A549 (cell line): ENCODE results near the gene MELK. TPM values are rescaled to one million over a fixed set of nuclear protein-coding genes. Genes with fewer than 3 reads are reported as not detected.

Experiments
- ATAC-seq, 2 experiments: fragments of 200-7000 bp in 1 of 2; fragments of >200 bp in 1 of 2; cut with Nextera tagmentation in 1 of 2; cut with Tn5 transposase in 1 of 2; 3 replicates each; pipeline versions ENCODE4 v1.8.0 to v1.9.1; 2018 to 2020; ENCODE audit warnings: mild to moderate bottlenecking in 1 of 2, moderate library complexity in 1 of 2
- CTCF ChIA-PET: fragments of 300-600 bp; sonication (Branson Sonifier 250); formaldehyde crosslinking; extraction: SDS; loops from one replicate; lab custom pipeline; 2021; ENCODE audit warnings: antibody characterized with exemption, inconsistent platforms; lab: Yijun Ruan, JAX
- POLR2A ChIA-PET: fragments of 350-600 bp; formaldehyde crosslinking; extraction: SDS; loops from one replicate; lab custom pipeline; 2021; ENCODE audit warnings: antibody characterized with exemption, inconsistent platforms; lab: Yijun Ruan, JAX
- DNase-seq, 2 experiments: peaks; one replicate each; pipeline versions ENCODE4 v3.0.0 to v3.0.0-alpha.2; 2011 to 2016; ENCODE audit warnings: low read depth in 1 of 2, low spot score in 1 of 2
- FAIRE-seq: peaks from 2 replicates; lab custom pipeline; 2011; peaks lifted over from hg19 to GRCh38; lab: Jason Lieb, UNC
- H3K27ac ChIP-seq, 2 experiments: fragments of >200 bp; sonication (Bioruptor Twin); formaldehyde crosslinking; 3 replicates each; pipeline ENCODE4 v1.5.1; 2016 to 2017
- H3K4me1 ChIP-seq: fragments of >200 bp; sonication (Bioruptor Twin); formaldehyde crosslinking; 3 replicates; pipeline ENCODE4 v1.6.1; 2016
- H3K4me2 ChIP-seq: fragments of >200 bp; sonication (Bioruptor Twin); formaldehyde crosslinking; 3 replicates; pipeline ENCODE4 v1.6.1; 2016
- H3K4me3 ChIP-seq: fragments of >200 bp; sonication (Bioruptor Twin); formaldehyde crosslinking; 3 replicates; pipeline ENCODE4 v1.5.1; 2016
- H3K9me3 ChIP-seq: fragments of >200 bp; sonication (Bioruptor Twin); formaldehyde crosslinking; 3 replicates; pipeline ENCODE4 v1.6.1; 2016
- CEBPB ChIP-seq, 2 experiments: fragments of >200 bp in 1 of 2; sonication (Bioruptor Twin) in 1 of 2; formaldehyde crosslinking in 1 of 2; IDR thresholded peaks; 2 replicates each; pipeline ENCODE4 v1.6.1; 2012 to 2016
- CHD2 ChIP-seq: fragments of 150-350 bp; IDR thresholded peaks from 2 replicates; pipeline ENCODE4 v1.6.1; 2014; ENCODE audit warnings: low read length; ENCODE audit not compliant: partially characterized antibody
- CTCF ChIP-seq: fragments of >200 bp; sonication (Bioruptor Twin); formaldehyde crosslinking; IDR thresholded peaks from 3 replicates; pipeline ENCODE4 v1.5.1; 2016
- ELK1 ChIP-seq: fragments of 150-350 bp; IDR thresholded peaks from 2 replicates; pipeline ENCODE4 v1.6.1; 2014; ENCODE audit warnings: low read depth, mild to moderate bottlenecking, low read length
- ESRRA ChIP-seq: fragments of 150-350 bp; IDR thresholded peaks from 2 replicates; pipeline ENCODE4 v1.6.1; 2014; ENCODE audit warnings: mild to moderate bottlenecking, low read length, borderline replicate concordance
- GATA3 ChIP-seq: IDR thresholded peaks from 2 replicates; pipeline ENCODE4 v1.6.1; 2012; ENCODE audit warnings: borderline replicate concordance
- HDAC2 ChIP-seq: fragments of 200-600 bp; sonication (generic); IDR thresholded peaks from 2 replicates; pipeline ENCODE4 v1.6.1; 2016
- HES2 ChIP-seq: fragments of >200 bp; sonication (Bioruptor Twin); formaldehyde crosslinking; IDR thresholded peaks from 2 replicates; pipeline ENCODE4 v1.6.1; 2016
- HOXB5 ChIP-seq: fragments of 250-450 bp; sonication (Bioruptor Pico); IDR thresholded peaks from 2 replicates; pipeline ENCODE4 v1.5.0; 2020; ENCODE audit warnings: mild to moderate bottlenecking, moderate library complexity
- MAX ChIP-seq: IDR thresholded peaks from 2 replicates; pipeline ENCODE4 v1.6.1; 2012
- POLR2AphosphoS2 ChIP-seq: conservative IDR thresholded peaks from 2 replicates; pipeline ENCODE4 v1.6.1; 2012; ENCODE audit warnings: low read length, improper control_type of control experiment, inconsistent platforms
- RAD21 ChIP-seq, 2 experiments: fragments of >200 bp in 1 of 2; sonication (Bioruptor Twin) in 1 of 2; formaldehyde crosslinking in 1 of 2; IDR thresholded peaks in 1 of 2; conservative IDR thresholded peaks in 1 of 2; 2 replicates in 1 of 2; 3 replicates in 1 of 2; pipeline ENCODE4 v1.6.1; 2012 to 2018; ENCODE audit warnings: inconsistent platforms in 1 of 2
- RARB ChIP-seq: fragments of 250-450 bp; sonication (Bioruptor Pico); IDR thresholded peaks from 2 replicates; pipeline ENCODE4 v1.8.0; 2021; ENCODE audit warnings: mild to moderate bottlenecking, moderate library complexity
- SMC3 ChIP-seq: fragments of >200 bp; sonication (Bioruptor Twin); formaldehyde crosslinking; IDR thresholded peaks from 3 replicates; pipeline ENCODE4 v1.6.1; 2018; ENCODE audit warnings: inconsistent platforms
- TP53 ChIP-seq: fragments of 250-450 bp; sonication (Bioruptor Pico); IDR thresholded peaks from 2 replicates; pipeline ENCODE4 v1.5.0; 2021; ENCODE audit warnings: mild to moderate bottlenecking, moderate library complexity
- ZC3H11A ChIP-seq: fragments of 450-650 bp; IDR thresholded peaks from 2 replicates; pipeline ENCODE4 v1.6.1; 2014; ENCODE audit warnings: antibody characterized with exemption, mild to moderate bottlenecking
- ZFP36 ChIP-seq: fragments of 450-650 bp; IDR thresholded peaks from 2 replicates; pipeline ENCODE4 v1.6.1; 2014; ENCODE audit warnings: borderline replicate concordance; ENCODE audit not compliant: partially characterized antibody
- WGBS: methylation state at CpG from one replicate; pipeline ENCODE4 v1.1.6; 2017; ENCODE audit errors: missing lambda C conversion rate; 5-methylcytosine and 5-hydroxymethylcytosine counted together
- polyA plus RNA-seq, 4 experiments: library from polyadenylated mRNA; depleted of rRNA in 3 of 4; stranded (reverse); fragments of >200 nt; fragmentation: RNase III in 1 of 4; extraction: RNeasy Plus Mini Kit Qiagen cat#74134 plus additional on column Dnase treatment in 1 of 4; gene quantifications; 2 replicates in 3 of 4; 3 replicates in 1 of 4; pipeline ENCODE4 v1.2.3, GENCODE V29; 2011 to 2017
- TF ChIP-seq, protein P1 (sequence below): fragments of 200-600 bp; sonication (generic); IDR thresholded peaks from 2 replicates; pipeline ENCODE4 v1.6.1; 2016; ENCODE audit warnings: antibody characterized with exemption, mild to moderate bottlenecking, moderate library complexity
- TF ChIP-seq, protein P2 (sequence below): fragments of >200 bp; sonication (Bioruptor Twin); formaldehyde crosslinking; IDR thresholded peaks from 3 replicates; pipeline ENCODE4 v1.6.1; 2016

MELK gene
- polyA plus RNA-seq, 2 of the 4 experiments (the other 2 are of a cell fraction): 72.7 to 92.4 TPM

DNA sequence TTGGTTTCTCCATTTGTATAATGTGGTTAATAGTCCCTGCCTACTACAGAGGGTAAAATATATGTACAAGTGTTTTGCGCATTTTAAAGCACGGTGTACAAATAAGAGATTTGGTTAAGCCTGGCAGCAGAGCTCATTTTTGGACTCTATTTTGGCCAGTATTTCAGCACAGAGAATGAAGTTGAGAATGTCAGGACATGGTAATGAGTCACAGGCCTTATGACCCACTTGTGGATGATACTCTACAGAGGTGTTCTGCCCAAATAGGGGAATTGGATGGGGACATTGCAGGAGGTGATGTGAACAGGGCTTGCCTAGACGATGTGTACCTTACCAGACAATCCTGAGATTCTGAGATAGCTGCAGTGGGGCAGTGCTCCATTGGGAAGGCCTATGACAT lies 50.6 kb downstream of the MELK start:
- Histone ChIP-seq H3K4me2 (no peak overlapping the region), H3K4me1 (peaks cover 11% of the 10 kb centered on the region), H3K27ac (no peak overlapping the region), H3K4me3 (no peak overlapping the region), H3K9me3 (no peaks in the 10 kb centered on the region)
- CTCF ChIA-PET: interaction anchor here (0.6 to 1.8 kb wide), 5 partner anchors 9 to 109 kb away, joined by 3 to 4 read pairs (median 4); no protein-coding TSS in a partner anchor
- no peak for DNase-seq
- no peak for TF ChIP-seq MAX
- TF ChIP-seq ELK1: no peak
- no peak for TF ChIP-seq ZC3H11A
- TF ChIP-seq POLR2AphosphoS2: no peak
- no peak for TF ChIP-seq CEBPB (IDR thresholded peaks at IDR 0.05)
- no peak for TF ChIP-seq HOXB5
- no peak for TF ChIP-seq ESRRA
- TF ChIP-seq, protein P1, sequence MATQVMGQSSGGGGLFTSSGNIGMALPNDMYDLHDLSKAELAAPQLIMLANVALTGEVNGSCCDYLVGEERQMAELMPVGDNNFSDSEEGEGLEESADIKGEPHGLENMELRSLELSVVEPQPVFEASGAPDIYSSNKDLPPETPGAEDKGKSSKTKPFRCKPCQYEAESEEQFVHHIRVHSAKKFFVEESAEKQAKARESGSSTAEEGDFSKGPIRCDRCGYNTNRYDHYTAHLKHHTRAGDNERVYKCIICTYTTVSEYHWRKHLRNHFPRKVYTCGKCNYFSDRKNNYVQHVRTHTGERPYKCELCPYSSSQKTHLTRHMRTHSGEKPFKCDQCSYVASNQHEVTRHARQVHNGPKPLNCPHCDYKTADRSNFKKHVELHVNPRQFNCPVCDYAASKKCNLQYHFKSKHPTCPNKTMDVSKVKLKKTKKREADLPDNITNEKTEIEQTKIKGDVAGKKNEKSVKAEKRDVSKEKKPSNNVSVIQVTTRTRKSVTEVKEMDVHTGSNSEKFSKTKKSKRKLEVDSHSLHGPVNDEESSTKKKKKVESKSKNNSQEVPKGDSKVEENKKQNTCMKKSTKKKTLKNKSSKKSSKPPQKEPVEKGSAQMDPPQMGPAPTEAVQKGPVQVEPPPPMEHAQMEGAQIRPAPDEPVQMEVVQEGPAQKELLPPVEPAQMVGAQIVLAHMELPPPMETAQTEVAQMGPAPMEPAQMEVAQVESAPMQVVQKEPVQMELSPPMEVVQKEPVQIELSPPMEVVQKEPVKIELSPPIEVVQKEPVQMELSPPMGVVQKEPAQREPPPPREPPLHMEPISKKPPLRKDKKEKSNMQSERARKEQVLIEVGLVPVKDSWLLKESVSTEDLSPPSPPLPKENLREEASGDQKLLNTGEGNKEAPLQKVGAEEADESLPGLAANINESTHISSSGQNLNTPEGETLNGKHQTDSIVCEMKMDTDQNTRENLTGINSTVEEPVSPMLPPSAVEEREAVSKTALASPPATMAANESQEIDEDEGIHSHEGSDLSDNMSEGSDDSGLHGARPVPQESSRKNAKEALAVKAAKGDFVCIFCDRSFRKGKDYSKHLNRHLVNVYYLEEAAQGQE: no peak
- POLR2A ChIA-PET: no interaction called here
- no peak; a peak in 1 of 6 replicates for ATAC-seq
- FAIRE-seq: no peak
- WGBS: 93% methylated on average over 3 of the region's 3 CpGs

- FAIRE-seq (no peak), ATAC-seq (peak; percentile 86 to 88), DNase-seq (peak; percentile 13 to 32)
- TF ChIP-seq, protein P2, sequence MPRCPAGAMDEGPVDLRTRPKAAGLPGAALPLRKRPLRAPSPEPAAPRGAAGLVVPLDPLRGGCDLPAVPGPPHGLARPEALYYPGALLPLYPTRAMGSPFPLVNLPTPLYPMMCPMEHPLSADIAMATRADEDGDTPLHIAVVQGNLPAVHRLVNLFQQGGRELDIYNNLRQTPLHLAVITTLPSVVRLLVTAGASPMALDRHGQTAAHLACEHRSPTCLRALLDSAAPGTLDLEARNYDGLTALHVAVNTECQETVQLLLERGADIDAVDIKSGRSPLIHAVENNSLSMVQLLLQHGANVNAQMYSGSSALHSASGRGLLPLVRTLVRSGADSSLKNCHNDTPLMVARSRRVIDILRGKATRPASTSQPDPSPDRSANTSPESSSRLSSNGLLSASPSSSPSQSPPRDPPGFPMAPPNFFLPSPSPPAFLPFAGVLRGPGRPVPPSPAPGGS: no peak
- no peak for TF ChIP-seq GATA3
- TF ChIP-seq HES2: no peak
- no peak for TF ChIP-seq TP53 (CRISPR knock-in tag)
- no peak for TF ChIP-seq RARB (CRISPR knock-in tag)
- no peak for TF ChIP-seq HDAC2
- TF ChIP-seq RAD21 (conservative IDR thresholded peaks at IDR 0.05 in 1 of 2, IDR thresholded peaks at IDR 0.05 in 1 of 2): no peak
- Histone ChIP-seq H3K9me3 (no peaks in the 10 kb centered on the region), H3K27ac (peak overlapping the region in 1 of 2 experiments; percentile 50; a peak in 2 of 6 replicates), H3K4me2 (peak overlapping the region; percentile 20; the same call in 1 of the 3 replicates), H3K4me3 (no peak overlapping the region), H3K4me1 (peaks cover 11% of the 10 kb centered on the region)
- POLR2A ChIA-PET: no interaction called here
- WGBS: 76% methylated on average over 6 of the region's 6 CpGs
- CTCF ChIA-PET: interaction anchor here (0.8 to 1.7 kb wide), 6 partner anchors 10 to 230 kb away, joined by 3 to 6 read pairs (median 3); no protein-coding TSS in a partner anchor
Measured at GRCh38 chr9:36625006-36625615, 52.4 kb downstream of the MELK start.

DNA sequence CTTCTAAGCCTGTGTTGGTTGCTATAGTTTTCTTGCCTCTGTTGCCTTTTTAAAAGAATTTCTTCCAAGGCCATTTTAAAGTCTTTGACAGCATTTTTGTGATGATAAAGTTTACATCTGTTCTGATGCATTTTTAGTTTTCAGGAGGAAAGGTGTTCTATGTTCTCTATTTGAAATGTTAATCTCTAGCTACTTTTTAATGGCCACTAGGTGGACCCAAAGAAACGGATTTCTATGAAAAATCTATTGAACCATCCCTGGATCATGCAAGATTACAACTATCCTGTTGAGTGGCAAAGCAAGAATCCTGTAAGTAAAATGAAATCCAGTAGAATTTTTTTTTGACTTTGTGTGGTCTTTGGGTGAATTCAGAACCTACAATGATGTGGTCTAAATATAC lies 60.2 kb downstream of the MELK start:
- TF ChIP-seq SMC3 (peak; percentile 56; the same call in 2 of the 3 replicates), RAD21 (conservative IDR thresholded peaks at IDR 0.05 in 1 of 2, IDR thresholded peaks at IDR 0.05 in 1 of 2) (peak; percentile 39 to 57), CHD2 (no peak), ZFP36 (no peak), CTCF (peak; percentile 67)
- Histone ChIP-seq H3K4me3 (no peak overlapping the region), H3K4me2 (no peak overlapping the region), H3K4me1 (no peaks in the 10 kb centered on the region), H3K9me3 (no peaks in the 10 kb centered on the region), H3K27ac (no peak overlapping the region)
- peak in 1 of 2 experiments; percentile 70; a peak in 3 of 6 replicates for ATAC-seq
- ChIA-PET POLR2A (interaction anchor here (1.0 kb wide), 1 partner anchor 96 kb away, joined by 3 read pairs; no protein-coding TSS in a partner anchor), CTCF (interaction anchor here (0.7 to 4.5 kb wide), 25 partner anchors 9 to 750 kb away, joined by 3 to 48 read pairs (median 4); no protein-coding TSS in a partner anchor)
- peak; percentile 89 for FAIRE-seq
- DNase-seq: peak; percentile 25 to 36
- WGBS: 0% methylated on average over 1 of the region's 1 CpG
